BE2C (cell line): ENCODE data around the gene POLA2.
"Not testable (repeated sequence)": the region's sequence is repeated elsewhere in the genome, so short reads cannot be mapped to it uniquely, and the experiment has no call there.

ENCODE experiments used
- DNase-seq: peaks from one replicate; pipeline ENCODE4 v3.0.0-alpha.2; 2020
- H3K27me3 ChIP-seq: fragments of 250-450 bp; sonication (Bioruptor Pico); 2 replicates; pipeline ENCODE4 v1.5.1; 2020; ENCODE audit warnings: mild to moderate bottlenecking
- H3K36me3 ChIP-seq: fragments of 250-450 bp; sonication (Bioruptor Pico); 2 replicates; pipeline ENCODE4 v1.5.1; 2020; ENCODE audit warnings: mild to moderate bottlenecking
- H3K4me1 ChIP-seq: fragments of 250-450 bp; sonication (Bioruptor Pico); 2 replicates; pipeline ENCODE4 v1.5.1; 2020
- H3K4me3 ChIP-seq: 2 replicates; pipeline ENCODE4 v1.5.1; 2011; ENCODE audit warnings: low read depth, low read length
- H3K9me3 ChIP-seq: fragments of 250-450 bp; sonication (Bioruptor Pico); 2 replicates; pipeline ENCODE4 v1.5.1; 2020
- TF ChIP-seq, protein P1 (sequence below): IDR thresholded peaks from 2 replicates; pipeline ENCODE4 v1.5.1; 2012; ENCODE audit warnings: mild to moderate bottlenecking, low read depth, low read length

Gene POLA2

DNA sequence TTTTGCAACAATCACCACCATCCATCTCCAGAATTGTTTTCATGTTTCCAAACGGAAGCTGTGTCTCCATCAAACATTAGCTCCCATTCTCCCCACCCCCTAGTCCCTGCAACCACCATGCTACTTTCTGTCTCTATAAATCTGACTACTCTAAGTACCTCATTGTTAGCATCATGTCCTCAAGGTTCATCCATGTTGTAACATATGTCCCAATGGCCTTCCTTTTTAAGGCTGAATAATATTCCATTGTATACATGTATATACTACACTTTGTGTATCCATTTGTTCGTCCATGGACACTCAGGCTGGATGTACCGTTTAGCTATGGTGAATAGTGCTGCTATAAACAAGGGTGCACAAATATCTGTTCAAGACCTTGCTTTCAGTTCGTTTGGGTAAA is 63.7 kb downstream of the POLA2 start:
- no peaks in the 10 kb centered on the region for H3K9me3 ChIP-seq
- H3K27me3 ChIP-seq, result no peaks in the 10 kb centered on the region
- TF ChIP-seq, protein P1, sequence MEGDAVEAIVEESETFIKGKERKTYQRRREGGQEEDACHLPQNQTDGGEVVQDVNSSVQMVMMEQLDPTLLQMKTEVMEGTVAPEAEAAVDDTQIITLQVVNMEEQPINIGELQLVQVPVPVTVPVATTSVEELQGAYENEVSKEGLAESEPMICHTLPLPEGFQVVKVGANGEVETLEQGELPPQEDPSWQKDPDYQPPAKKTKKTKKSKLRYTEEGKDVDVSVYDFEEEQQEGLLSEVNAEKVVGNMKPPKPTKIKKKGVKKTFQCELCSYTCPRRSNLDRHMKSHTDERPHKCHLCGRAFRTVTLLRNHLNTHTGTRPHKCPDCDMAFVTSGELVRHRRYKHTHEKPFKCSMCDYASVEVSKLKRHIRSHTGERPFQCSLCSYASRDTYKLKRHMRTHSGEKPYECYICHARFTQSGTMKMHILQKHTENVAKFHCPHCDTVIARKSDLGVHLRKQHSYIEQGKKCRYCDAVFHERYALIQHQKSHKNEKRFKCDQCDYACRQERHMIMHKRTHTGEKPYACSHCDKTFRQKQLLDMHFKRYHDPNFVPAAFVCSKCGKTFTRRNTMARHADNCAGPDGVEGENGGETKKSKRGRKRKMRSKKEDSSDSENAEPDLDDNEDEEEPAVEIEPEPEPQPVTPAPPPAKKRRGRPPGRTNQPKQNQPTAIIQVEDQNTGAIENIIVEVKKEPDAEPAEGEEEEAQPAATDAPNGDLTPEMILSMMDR, result no peak
- DNase-seq, result no peak
- H3K4me1 ChIP-seq, result peaks cover 4% of the 10 kb centered on the region
- no peak overlapping the region for H3K4me3 ChIP-seq
- no peaks in the 10 kb centered on the region; the same call in 1 of the 2 replicates for H3K36me3 ChIP-seq

DNA sequence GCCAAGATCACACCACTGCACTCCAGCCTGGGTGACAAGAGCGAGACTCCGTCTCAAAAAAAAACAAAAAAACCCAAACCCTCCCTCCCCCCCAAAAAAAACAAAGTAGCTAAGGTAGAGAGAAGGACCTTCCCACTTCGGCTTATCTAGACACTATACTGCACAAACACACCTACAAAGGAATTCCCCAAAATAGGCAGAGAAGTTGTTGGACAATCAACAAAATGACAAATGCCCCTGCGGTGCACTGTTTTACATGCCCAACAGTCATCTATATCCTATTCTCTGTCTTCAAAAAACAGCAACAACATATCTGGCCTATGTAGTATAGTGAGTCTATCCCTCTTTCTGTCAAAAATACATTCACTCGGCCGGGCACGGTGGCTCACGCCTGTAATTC is 65.3 kb downstream of the POLA2 start:
- H3K4me1 ChIP-seq, result peaks cover 4% of the 10 kb centered on the region
- no peak overlapping the region for H3K4me3 ChIP-seq
- no peaks in the 10 kb centered on the region for H3K9me3 ChIP-seq
- TF ChIP-seq, protein P1, result no peak
- no peaks in the 10 kb centered on the region for H3K27me3 ChIP-seq
- no peak for DNase-seq
- no peaks in the 10 kb centered on the region for H3K36me3 ChIP-seq

DNA sequence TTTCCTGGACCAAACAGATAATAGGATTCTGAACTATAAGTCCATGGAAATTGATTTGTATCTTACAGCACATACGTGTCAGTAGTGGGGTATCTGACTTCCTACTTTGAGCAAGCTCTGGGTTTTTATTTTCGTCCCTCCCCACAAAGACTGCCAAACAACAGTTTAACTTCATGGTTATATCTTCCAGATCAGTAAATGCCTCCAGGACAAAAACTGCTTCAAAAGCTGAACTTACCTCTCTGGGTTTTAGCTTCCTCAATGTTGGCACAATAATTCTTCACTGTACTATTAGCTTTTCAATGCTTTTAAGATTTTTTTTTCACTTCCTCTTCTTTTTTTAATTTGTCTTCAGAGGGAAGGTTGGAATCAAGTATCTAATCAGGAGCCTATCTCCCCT is 67.7 kb downstream of the POLA2 start:
- no peaks in the 10 kb centered on the region for H3K9me3 ChIP-seq
- peaks cover 4% of the 10 kb centered on the region for H3K4me1 ChIP-seq
- TF ChIP-seq, protein P1, result no peak
- H3K27me3 ChIP-seq, result no peaks in the 10 kb centered on the region
- no peak for DNase-seq
- peak overlapping the region; percentile 34 for H3K4me3 ChIP-seq
- H3K36me3 ChIP-seq, result no peaks in the 10 kb centered on the region

DNA sequence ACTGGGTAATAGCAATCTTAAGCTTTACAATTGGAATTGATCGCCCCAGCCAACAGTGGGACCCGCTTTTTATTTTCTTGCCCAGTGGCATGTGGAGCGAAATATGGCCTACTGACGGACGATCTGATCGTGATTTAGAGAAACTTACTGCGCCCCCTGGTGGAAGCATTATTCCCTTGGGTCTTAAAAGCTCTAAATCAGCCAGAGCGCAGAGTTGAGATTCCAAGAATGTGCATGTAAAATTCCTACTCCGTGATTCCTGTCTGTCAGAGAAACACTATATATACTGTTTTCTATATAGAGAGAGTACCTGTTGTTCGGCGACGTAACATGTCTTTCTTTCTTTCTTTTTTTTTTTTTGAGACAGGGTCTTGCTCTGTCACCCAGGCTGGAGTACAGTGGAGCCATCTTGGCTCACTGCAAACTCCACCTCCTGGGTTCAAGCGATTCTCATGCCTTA is 68.2 kb downstream of the POLA2 start:
- TF ChIP-seq, protein P1, result peak; percentile 65
- peak; percentile 84 for DNase-seq

DNA sequence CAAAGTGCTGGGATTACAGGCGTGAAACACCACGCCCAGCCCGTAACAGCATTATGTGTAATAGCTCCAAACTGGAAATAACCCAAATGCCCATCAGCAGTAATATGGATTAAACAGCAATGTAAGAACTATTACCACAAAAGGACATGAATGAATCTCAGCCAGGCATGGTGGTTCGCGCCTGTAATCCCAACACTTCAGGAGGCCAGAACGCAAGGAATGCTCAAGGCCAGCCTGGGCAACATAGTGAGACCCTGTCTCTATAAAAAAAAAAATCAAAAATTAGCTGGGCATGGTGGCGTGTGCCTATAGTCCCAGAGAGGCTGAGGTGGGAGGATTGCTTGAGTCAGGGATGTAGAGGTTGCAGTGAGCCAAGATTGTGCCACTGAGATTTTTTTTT is 68.8 kb downstream of the POLA2 start:
- no peaks in the 10 kb centered on the region for H3K27me3 ChIP-seq
- no peaks in the 10 kb centered on the region for H3K36me3 ChIP-seq
- no peak overlapping the region for H3K4me3 ChIP-seq
- DNase-seq, result no peak
- no peaks in the 10 kb centered on the region for H3K9me3 ChIP-seq
- H3K4me1 ChIP-seq, result peaks cover 4% of the 10 kb centered on the region
- TF ChIP-seq, protein P1, result no peak

More for the DNA sequence above, 68.2 kb downstream of the POLA2 start:
- Histone ChIP-seq H3K9me3 (no peaks in the 10 kb centered on the region), H3K36me3 (no peaks in the 10 kb centered on the region), H3K4me3 (peak overlapping the region; percentile 34), H3K27me3 (no peaks in the 10 kb centered on the region), H3K4me1 (peaks cover 4% of the 10 kb centered on the region)

DNA sequence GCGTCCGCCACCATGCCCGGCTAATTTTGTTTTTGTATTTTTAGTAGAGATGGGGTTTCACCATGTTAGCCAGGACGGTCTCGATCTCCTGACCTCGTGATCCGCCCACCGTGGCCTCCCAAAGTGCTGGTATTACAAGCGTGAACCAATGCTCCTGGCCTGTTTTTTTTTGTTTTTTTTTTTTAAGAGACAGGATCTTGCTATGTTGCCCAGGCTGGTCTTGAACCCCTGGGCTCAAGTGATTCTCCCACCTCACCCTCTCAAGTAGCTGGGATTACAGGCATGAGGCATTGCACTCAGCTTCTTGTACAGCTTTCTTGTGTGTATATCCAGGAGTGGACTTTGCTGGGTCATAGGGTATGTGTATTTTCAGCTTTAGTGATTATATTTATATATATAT is 70.8 kb downstream of the POLA2 start:
- not testable (repeated sequence) for DNase-seq, H3K4me3 ChIP-seq, H3K4me1 ChIP-seq, H3K36me3 ChIP-seq, H3K27me3 ChIP-seq, H3K9me3 ChIP-seq
